GM12875 (cell line): ENCODE measurements around the gene ARVCF.
A peak's percentile ranks its signal among the peaks of the same experiment; 100 is the strongest.

ENCODE experiments used
- H3K4me3 ChIP-seq: one replicate; pipeline ENCODE4 v1.5.1; 2011; ENCODE audit warnings: low read depth, low read length, control low read depth
- CTCF ChIP-seq: IDR thresholded peaks from 2 replicates; pipeline ENCODE4 v1.5.1; 2011; ENCODE audit warnings: low read depth, mild to moderate bottlenecking, control low read depth, inconsistent platforms, low read length, moderate library complexity, borderline replicate concordance; ENCODE audit not compliant: insufficient read depth

The ARVCF gene

GRCh38 chr22:19966908-19967750, 49.5 kb downstream of the ARVCF start:
- H3K4me3 ChIP-seq = no peak overlapping the region

DNA sequence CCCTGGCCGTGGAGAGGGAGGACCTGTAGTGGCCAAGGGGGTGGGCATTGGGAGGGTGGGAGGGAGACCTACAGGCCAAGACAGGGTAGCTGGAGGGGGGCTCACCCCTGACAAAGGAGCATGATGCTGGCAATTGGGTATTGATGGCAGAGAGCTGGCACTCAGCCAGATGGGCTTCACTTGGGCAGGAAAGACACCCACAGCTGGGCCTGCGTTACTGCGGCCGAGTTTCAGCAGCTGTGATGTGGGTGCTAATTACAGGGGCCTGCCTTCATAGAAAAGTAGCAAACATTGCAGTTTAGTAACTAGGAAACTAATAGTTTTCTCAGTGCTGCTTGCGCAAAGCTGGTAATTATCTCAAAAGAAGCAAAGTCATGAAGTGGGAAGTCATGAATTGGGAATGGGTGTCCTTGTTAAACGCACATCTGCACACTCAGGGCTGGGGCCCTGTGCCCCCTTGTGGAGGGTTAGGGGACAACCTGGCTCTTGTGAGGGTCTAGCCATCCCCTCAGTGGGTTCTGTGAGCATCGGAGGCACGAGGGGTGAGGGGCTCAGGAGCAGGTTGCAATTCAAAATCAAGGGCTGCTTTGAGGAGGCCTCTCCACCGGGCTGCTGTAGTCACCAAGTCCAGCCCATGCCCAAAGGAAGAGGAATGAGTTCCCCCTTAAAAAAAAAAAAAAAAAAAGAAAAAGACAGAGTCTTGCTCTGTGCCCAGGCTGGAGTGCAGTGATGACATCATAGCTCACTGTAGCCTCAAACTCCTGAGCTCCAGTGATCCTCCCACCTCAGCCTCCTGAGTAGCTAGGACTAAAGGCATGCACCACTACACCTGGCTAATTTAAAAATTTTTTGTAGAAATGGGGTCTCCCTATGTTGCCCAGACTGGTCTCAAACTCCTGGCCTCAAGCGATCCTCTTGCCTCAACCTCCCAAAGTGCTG, 50.6 kb downstream of the ARVCF start:
- TF ChIP-seq CTCF = peak; percentile 41; the same call in 1 of the 2 replicates
- H3K4me3 ChIP-seq = no peak overlapping the region

More at GRCh38 chr22:19966908-19967750, 49.5 kb downstream of the ARVCF start:
- TF ChIP-seq CTCF = no peak

GRCh38 chr22:19964701-19965386, 51.8 kb downstream of the ARVCF start:
- H3K4me3 ChIP-seq = no peak overlapping the region
- no peak for TF ChIP-seq CTCF

DNA sequence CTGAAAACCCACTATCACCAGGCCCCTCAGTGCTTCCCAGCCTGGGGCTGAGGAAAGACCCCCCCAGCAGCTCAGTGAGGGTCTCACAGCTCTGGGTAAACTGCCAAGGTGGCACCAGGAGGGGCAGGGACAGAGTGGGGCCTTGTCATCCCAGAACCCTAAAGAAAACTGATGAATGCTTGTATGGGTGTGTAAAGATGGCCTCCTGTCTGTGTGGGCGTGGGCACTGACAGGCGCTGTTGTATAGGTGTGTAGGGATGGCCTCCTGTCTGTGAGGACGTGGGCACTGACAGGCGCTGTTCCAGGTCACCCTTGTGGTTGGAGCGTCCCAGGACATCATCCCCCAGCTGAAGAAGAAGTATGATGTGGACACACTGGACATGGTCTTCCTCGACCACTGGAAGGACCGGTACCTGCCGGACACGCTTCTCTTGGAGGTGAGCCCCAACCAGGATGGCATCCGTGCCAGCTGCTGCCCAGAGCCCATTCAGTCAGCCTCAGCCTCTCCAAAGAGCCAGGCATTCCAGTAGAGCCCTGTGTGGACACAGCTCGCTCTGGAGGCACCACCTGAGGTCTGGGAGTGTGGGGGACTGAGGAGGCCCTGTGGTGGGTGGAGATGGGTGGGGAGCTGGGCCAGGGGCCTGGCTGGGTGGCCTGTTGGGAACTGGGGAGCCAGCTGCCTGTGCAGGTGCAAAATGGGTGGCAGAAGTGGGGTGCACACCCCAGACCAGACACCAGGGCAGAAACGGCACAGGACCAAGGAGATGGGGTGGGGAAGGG, 52.6 kb downstream of the ARVCF start:
- no peak overlapping the region for H3K4me3 ChIP-seq
- no peak for TF ChIP-seq CTCF

DNA sequence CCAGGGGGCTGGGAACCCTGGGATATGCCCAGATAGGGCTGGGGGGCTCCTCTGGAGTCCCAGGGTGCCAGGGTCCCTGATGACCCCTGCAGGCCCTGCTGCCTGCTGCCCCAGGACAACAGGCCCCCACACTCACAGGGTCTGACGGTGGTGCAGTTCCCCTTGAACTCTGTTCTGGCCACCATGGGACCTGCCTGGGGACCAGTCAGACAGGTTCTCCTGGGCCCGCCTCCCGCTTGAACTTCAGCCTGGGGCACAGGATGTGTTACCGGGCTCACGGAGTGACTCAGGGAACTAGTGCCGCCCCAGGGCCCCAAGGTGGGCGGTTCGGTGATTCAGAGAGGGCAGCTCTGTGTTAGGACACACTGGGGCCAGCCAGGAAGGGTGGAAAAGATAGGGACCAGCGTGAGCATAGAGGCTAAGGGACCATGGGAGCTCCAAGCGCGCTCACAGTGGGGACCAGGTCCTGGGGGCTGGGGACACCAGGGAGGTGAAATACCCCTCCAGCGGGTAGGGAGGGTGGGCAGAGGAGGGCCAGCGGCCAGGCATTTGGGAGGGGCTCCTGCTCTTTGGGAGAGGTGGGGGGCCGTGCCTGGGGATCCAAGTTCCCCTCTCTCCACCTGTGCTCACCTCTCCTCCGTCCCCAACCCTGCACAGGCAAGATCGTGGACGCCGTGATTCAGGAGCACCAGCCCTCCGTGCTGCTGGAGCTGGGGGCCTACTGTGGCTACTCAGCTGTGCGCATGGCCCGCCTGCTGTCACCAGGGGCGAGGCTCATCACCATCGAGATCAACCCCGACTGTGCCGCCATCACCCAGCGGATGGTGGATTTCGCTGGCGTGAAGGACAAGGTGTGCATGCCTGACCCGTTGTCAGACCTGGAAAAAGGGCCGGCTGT, 53.5 kb downstream of the ARVCF start:
- no peak overlapping the region for H3K4me3 ChIP-seq

More for the DNA sequence above, 53.5 kb downstream of the ARVCF start:
- no peak for TF ChIP-seq CTCF
